DND-41 (cell line): ENCODE results near the gene EGFLAM.

ENCODE experiments used
- ATAC-seq: fragments of 200-7000 bp; cut with Tn5 transposase; 3 replicates; pipeline ENCODE4 v1.9.1; 2021; ENCODE audit warnings: low read depth; ENCODE audit not compliant: insufficient read depth
- DNase-seq: peaks from one replicate; pipeline ENCODE4 v3.0.0-alpha.2; 2020
- H2AFZ ChIP-seq: 2 replicates; pipeline ENCODE4 v1.6.0; 2012; ENCODE audit warnings: low read depth, low read length
- H3K27ac ChIP-seq: 2 replicates; pipeline ENCODE4 v1.5.1; 2012; ENCODE audit warnings: low read length, inconsistent platforms
- H3K27me3 ChIP-seq: fragments of 200-600 bp; sonication (generic); 2 replicates; pipeline ENCODE4 v1.6.0; 2012; ENCODE audit warnings: low read length, mild to moderate bottlenecking, inconsistent platforms; ENCODE audit not compliant: insufficient read depth, poor library complexity
- H3K36me3 ChIP-seq: 2 replicates; pipeline ENCODE4 v1.5.1; 2012; ENCODE audit warnings: low read length, inconsistent platforms; ENCODE audit not compliant: insufficient read depth
- H3K4me1 ChIP-seq: 2 replicates; pipeline ENCODE4 v1.5.1; 2012; ENCODE audit warnings: mild to moderate bottlenecking, low read length; ENCODE audit not compliant: insufficient read depth
- H3K4me2 ChIP-seq: 2 replicates; pipeline ENCODE4 v1.6.0; 2012; ENCODE audit warnings: mild to moderate bottlenecking, moderate library complexity, low read length, inconsistent platforms; ENCODE audit not compliant: insufficient read depth
- H3K4me3 ChIP-seq, 2 experiments: fragments of 200-600 bp in 1 of 2; shearing (Covaris generic) in 1 of 2; 2 replicates each; pipeline ENCODE4 v1.5.1; 2012 to 2016; ENCODE audit warnings: inconsistent platforms in 2 of 2, low read length in 2 of 2, mild to moderate bottlenecking in 2 of 2, low read depth in 1 of 2, moderate library complexity in 1 of 2
- H3K79me2 ChIP-seq: 2 replicates; pipeline ENCODE4 v1.6.0; 2012; ENCODE audit warnings: low read length, inconsistent platforms; ENCODE audit not compliant: insufficient read depth
- H3K9ac ChIP-seq: 2 replicates; pipeline ENCODE4 v1.6.0; 2012; ENCODE audit warnings: low read depth, mild to moderate bottlenecking, inconsistent platforms, low read length, moderate library complexity
- H3K9me3 ChIP-seq: 2 replicates; pipeline ENCODE4 v1.5.1; 2012; ENCODE audit warnings: low read length, moderate library complexity, mild to moderate bottlenecking, inconsistent platforms; ENCODE audit not compliant: insufficient read depth, severe bottlenecking
- H4K20me1 ChIP-seq: 2 replicates; pipeline ENCODE4 v1.6.0; 2012; ENCODE audit warnings: low read length; ENCODE audit not compliant: insufficient read depth
- CTCF ChIP-seq: IDR thresholded peaks from 2 replicates; pipeline ENCODE4 v1.5.1; 2012; ENCODE audit warnings: borderline replicate concordance, low read length, moderate library complexity, mild to moderate bottlenecking; ENCODE audit not compliant: poor library complexity, severe bottlenecking; ENCODE audit errors: extremely low read depth
- EZH2 ChIP-seq: IDR thresholded peaks from 3 replicates; pipeline ENCODE4 v1.6.1; 2012; ENCODE audit warnings: borderline replicate concordance, low read depth, mild to moderate bottlenecking, moderate library complexity, low read length, inconsistent platforms; ENCODE audit not compliant: severe bottlenecking

Gene EGFLAM

DNA sequence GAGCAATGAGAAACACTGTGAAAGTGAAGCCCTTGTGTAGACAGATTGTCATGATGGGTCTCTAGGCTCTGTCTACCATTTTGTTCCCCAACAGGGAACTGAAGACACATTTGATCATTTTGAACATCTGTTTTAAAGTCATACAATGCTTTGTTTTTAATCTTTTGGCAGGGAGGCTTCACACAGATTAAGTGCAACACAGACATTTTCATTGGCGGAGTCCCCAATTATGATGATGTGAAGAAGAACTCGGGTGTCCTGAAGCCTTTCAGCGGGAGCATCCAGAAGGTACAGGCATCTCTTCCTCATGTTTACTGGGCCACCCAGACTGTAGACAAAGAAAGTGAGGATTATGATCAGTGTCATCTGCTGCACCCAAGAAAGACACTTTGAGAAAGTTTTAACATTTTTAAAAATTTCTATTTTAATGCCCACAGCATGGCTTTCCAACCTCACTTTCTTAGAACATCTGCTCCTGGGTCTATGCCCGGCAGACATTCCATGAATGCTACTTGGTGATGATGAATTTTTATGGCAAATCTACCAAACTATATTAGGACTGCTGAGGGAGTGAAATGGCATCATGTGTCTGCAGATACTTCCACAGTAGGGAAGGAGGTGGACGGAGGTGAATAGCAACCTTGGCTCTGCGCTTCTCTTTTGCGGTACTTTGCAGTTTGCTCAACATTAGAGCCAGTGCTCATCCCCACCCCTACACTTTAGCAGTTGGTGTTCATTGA lies 176.8 kb downstream of the EGFLAM start:
- no peak overlapping the region for H3K27ac ChIP-seq
- H3K79me2 ChIP-seq = no peaks in the 10 kb centered on the region
- no peaks in the 10 kb centered on the region for H4K20me1 ChIP-seq
- no peak overlapping the region for H3K4me2 ChIP-seq
- peaks cover 30% of the 10 kb centered on the region for H3K27me3 ChIP-seq
- no peak for DNase-seq
- TF ChIP-seq EZH2 (no peak), CTCF (no peak)
- no peak for ATAC-seq
- no peak overlapping the region for H3K9ac ChIP-seq
- no peak overlapping the region for H3K4me3 ChIP-seq
- H3K36me3 ChIP-seq = no peaks in the 10 kb centered on the region
- no peaks in the 10 kb centered on the region for H3K4me1 ChIP-seq
- no peaks in the 10 kb centered on the region for H3K9me3 ChIP-seq
- no peak overlapping the region for H2AFZ ChIP-seq

GRCh38 chr5:38438757-38439156 lies 180.4 kb downstream of the EGFLAM start:
- no peak for ATAC-seq
- H2AFZ ChIP-seq = no peak overlapping the region
- no peaks in the 10 kb centered on the region for H4K20me1 ChIP-seq
- no peaks in the 10 kb centered on the region for H3K36me3 ChIP-seq
- TF ChIP-seq EZH2 (no peak), CTCF (no peak)
- H3K79me2 ChIP-seq = no peaks in the 10 kb centered on the region
- no peaks in the 10 kb centered on the region for H3K9me3 ChIP-seq
- no peaks in the 10 kb centered on the region for H3K4me1 ChIP-seq
- DNase-seq = no peak
- no peak overlapping the region for H3K9ac ChIP-seq
- H3K27me3 ChIP-seq = peaks cover 23% of the 10 kb centered on the region
- H3K27ac ChIP-seq = no peak overlapping the region
- H3K4me2 ChIP-seq = no peak overlapping the region
- no peak overlapping the region for H3K4me3 ChIP-seq

DNA sequence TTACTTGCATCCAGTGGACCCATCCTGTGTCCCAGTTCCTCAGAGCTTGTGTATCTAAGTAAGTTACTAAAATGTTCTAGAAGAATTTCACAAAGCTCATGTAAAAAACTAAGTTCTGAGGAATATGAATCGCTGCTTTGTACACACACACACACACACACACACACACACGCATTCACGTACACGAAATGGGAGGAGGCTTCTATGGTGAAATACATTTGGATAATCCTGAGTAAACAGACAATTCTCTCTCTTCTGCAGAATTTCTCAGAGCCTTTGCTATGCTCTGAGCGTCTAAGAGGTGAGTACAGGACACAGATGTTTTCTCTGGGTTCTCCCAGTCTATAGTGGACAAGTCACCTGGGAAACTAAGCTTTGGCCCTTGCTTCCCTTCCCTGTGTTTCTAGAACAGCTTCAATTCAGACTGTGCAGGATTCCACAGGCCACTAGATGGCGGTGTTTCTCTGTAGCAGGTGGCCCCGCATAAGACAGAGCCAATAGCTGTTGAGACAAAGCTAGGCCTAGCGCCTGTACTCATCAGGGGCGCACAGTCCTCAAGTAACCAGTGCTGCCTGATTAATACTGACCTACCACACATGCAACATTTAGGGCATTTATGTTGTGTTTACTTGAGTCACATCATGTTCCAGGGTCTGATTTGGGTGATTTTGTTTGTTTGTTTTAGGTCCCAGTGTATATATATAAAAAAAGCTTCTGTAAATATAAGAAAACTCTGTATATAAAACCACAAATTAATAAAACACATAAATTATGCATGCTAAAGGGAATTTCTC lies 183.3 kb downstream of the EGFLAM start:
- Histone ChIP-seq H3K27ac (no peak overlapping the region), H4K20me1 (no peaks in the 10 kb centered on the region), H3K4me3 (no peak overlapping the region), H3K4me2 (no peak overlapping the region), H3K9me3 (no peaks in the 10 kb centered on the region), H3K27me3 (peaks cover 24% of the 10 kb centered on the region), H2AFZ (no peak overlapping the region), H3K4me1 (no peaks in the 10 kb centered on the region), H3K36me3 (no peaks in the 10 kb centered on the region), H3K79me2 (no peaks in the 10 kb centered on the region), H3K9ac (no peak overlapping the region)
- TF ChIP-seq EZH2 (no peak), CTCF (peak; percentile 98)
- DNase-seq = peak; percentile 82
- peak; percentile 100 for ATAC-seq
